Measurements from ENCODE around the gene CSNK1G2. TPM values are rescaled to one million over a fixed set of nuclear protein-coding genes. Genes with fewer than 3 reads are reported as not detected.

Gene CSNK1G2
- total RNA-seq, 2 donors from 2014 or later = 35.3 to 65.6 TPM

- intact Hi-C loops (cut with DNase I) = no loop called here
- 81 to 91% methylated on average over 17 to 21 of the region's 21 CpGs for WGBS, 2 donors
Measured at GRCh38 chr19:1952635-1953034, 11.7 kb downstream of the CSNK1G2 start.

GRCh38 chr19:1953037-1953436 lies 12.1 kb downstream of the CSNK1G2 start:
- intact Hi-C loops (cut with DNase I) = no loop called here
- TF ChIP-seq POLR2A (IDR thresholded peaks at IDR 0.05) (no peak), CTCF (IDR thresholded peaks at IDR 0.05) (no peak)
- 86 to 92% methylated on average over 9 to 19 of the region's 19 CpGs for WGBS, 2 donors
- Histone ChIP-seq H3K27me3 (no peaks in the 10 kb centered on the region), H3K36me3 (replicated peaks in 1 of 2; ENCODE audit: insufficient read depth in 1 of 2, low read depth in 2 of 2) (no peaks in the 10 kb centered on the region), H3K4me3 (no peak overlapping the region), H3K4me1 (no peaks in the 10 kb centered on the region), H3K27ac (no peak overlapping the region), H3K9me3 (no peaks in the 10 kb centered on the region)
- no peak for DNase-seq
- ATAC-seq = no peak

More at GRCh38 chr19:1952635-1953034, 11.7 kb downstream of the CSNK1G2 start:
- TF ChIP-seq POLR2A (IDR thresholded peaks at IDR 0.05) (no peak), CTCF (IDR thresholded peaks at IDR 0.05) (no peak)
- no peaks in the 10 kb centered on the region for H3K36me3 ChIP-seq (replicated peaks in 1 of 2; ENCODE audit: insufficient read depth in 1 of 2, low read depth in 2 of 2)
- no peaks in the 10 kb centered on the region for H3K4me1 ChIP-seq
- H3K4me3 ChIP-seq = no peak overlapping the region
- ATAC-seq (no peak), DNase-seq (no peak)
- H3K27ac ChIP-seq = no peak overlapping the region
- no peaks in the 10 kb centered on the region for H3K9me3 ChIP-seq
- H3K27me3 ChIP-seq = no peaks in the 10 kb centered on the region

GRCh38 chr19:1953441-1954094 lies 12.6 kb downstream of the CSNK1G2 start:
- no peak for TF ChIP-seq POLR2A (IDR thresholded peaks at IDR 0.05)
- TF ChIP-seq CTCF (IDR thresholded peaks at IDR 0.05) = no peak
- Histone ChIP-seq H3K36me3 (replicated peaks in 1 of 2; ENCODE audit: insufficient read depth in 1 of 2, low read depth in 2 of 2) (no peaks in the 10 kb centered on the region), H3K9me3 (no peaks in the 10 kb centered on the region), H3K27me3 (no peaks in the 10 kb centered on the region), H3K27ac (no peak overlapping the region), H3K4me1 (no peaks in the 10 kb centered on the region), H3K4me3 (no peak overlapping the region)
- WGBS, 2 donors = 87 to 96% methylated on average over 5 to 32 of the region's 32 CpGs
- intact Hi-C loops (cut with DNase I) = no loop called here
- no peak for DNase-seq
- ATAC-seq = no peak

- no peaks in the 10 kb centered on the region for H3K4me1 ChIP-seq
- no peak overlapping the region for H3K4me3 ChIP-seq
- no peak overlapping the region for H3K27ac ChIP-seq
- no peaks in the 10 kb centered on the region for H3K9me3 ChIP-seq
- DNase-seq (no peak), ATAC-seq (no peak)
- intact Hi-C loops (cut with DNase I) = no loop called here
- 88 to 91% methylated on average over 11 to 14 of the region's 15 CpGs for WGBS, 2 donors
- TF ChIP-seq CTCF (IDR thresholded peaks at IDR 0.05) (no peak), POLR2A (IDR thresholded peaks at IDR 0.05) (no peak)
- no peaks in the 10 kb centered on the region for H3K27me3 ChIP-seq
- no peaks in the 10 kb centered on the region for H3K36me3 ChIP-seq (replicated peaks in 1 of 2; ENCODE audit: insufficient read depth in 1 of 2, low read depth in 2 of 2)
Measured at GRCh38 chr19:1954532-1954933, 13.6 kb downstream of the CSNK1G2 start.
